AG09319 (cell line): Measurements from ENCODE around the gene ALCAM.

Experiments
- DNase-seq: peaks from one replicate; pipeline ENCODE4 v3.0.0-alpha.2; 2010; ENCODE audit warnings: low read depth; ENCODE audit errors: extremely low read depth
- TF ChIP-seq, protein P1 (sequence below): IDR thresholded peaks from 2 replicates; pipeline ENCODE4 v1.5.1; 2011; ENCODE audit warnings: low read depth, mild to moderate bottlenecking, inconsistent platforms, low read length, moderate library complexity

The ALCAM gene

GRCh38 chr3:105349684-105350387 is 16.9 kb upstream of the ALCAM start:
- no peak for DNase-seq
- TF ChIP-seq, protein P1, sequence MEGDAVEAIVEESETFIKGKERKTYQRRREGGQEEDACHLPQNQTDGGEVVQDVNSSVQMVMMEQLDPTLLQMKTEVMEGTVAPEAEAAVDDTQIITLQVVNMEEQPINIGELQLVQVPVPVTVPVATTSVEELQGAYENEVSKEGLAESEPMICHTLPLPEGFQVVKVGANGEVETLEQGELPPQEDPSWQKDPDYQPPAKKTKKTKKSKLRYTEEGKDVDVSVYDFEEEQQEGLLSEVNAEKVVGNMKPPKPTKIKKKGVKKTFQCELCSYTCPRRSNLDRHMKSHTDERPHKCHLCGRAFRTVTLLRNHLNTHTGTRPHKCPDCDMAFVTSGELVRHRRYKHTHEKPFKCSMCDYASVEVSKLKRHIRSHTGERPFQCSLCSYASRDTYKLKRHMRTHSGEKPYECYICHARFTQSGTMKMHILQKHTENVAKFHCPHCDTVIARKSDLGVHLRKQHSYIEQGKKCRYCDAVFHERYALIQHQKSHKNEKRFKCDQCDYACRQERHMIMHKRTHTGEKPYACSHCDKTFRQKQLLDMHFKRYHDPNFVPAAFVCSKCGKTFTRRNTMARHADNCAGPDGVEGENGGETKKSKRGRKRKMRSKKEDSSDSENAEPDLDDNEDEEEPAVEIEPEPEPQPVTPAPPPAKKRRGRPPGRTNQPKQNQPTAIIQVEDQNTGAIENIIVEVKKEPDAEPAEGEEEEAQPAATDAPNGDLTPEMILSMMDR: no peak

GRCh38 chr3:105351821-105352220 is 14.9 kb upstream of the ALCAM start:
- TF ChIP-seq, protein P1: no peak
- DNase-seq: no peak

DNA sequence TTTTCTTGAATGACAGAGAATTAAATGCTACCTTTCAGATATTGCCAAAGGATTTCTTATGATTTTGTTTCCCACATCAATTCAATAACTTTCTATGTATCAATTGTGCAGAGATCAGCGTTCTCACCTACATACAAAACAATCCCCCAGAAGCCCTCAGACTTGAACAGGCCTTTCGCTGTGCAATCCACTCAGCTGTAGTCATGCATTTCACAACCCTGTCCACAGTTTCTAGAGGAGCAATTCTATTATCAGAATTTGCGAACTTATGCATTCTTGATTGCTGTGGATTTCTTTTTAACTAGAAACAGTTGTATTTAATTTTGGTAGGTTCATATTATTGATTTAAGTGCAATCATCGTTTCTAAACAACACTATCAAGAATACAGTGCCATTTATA is 13.7 kb upstream of the ALCAM start:
- TF ChIP-seq, protein P1: no peak
- DNase-seq: no peak

DNA sequence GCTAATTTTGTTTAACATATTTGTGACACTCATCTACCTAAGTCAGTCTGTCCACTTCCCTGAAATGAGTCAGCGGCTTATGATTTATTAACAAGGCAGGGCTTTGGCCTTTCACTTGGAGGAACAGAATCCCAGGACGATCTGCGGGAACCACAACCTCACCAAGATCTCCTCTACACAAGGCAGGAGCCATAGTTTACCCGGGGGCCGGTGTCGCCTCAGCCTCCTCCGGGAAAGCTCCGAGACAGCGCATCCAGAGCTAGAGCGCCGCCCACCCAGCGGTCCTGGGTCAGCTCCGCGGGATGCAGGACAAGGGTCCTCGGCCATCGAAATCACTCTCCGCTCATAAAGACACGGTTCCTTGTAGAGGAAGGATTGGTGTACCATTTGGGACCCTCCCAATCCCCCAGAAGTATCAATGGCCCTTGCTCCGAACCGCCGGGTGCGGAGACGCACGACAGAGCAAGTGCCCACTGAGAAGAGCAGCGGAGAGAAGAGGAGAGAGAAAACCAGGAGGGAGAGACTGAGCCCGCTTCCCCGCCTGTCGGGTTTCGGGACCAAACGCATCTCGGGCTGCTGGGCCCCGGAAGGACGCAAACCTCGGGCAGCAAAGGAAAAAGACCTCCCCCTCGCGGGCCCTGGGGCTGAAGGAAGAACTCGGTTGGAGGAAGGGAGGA is 13.1 kb upstream of the ALCAM start:
- TF ChIP-seq, protein P1: no peak; the same call in 1 of the 2 replicates
- no peak for DNase-seq

DNA sequence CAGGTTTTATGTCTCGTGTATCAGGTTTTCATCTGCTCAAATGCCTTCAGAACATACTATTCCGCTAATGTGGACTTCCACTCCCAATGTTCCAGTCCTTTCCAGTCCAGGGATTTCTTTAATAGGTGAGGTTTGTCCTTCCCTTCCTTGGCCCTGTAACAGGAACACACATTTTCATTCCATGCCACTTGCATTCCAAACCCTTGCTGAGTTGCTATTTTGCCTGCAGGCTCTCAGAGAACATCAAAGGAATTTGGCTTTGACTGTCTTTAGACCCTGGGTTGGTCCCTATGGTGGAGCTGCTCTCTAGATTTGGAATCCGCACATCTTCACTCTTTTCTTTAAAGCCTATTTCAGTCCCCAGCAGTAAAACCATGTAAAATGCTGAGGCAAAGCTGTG is 12.3 kb upstream of the ALCAM start:
- no peak for DNase-seq
- TF ChIP-seq, protein P1: no peak

- no peak for DNase-seq
Observed at GRCh38 chr3:105355408-105356061, 11.2 kb upstream of the ALCAM start.

More at GRCh38 chr3:105355408-105356061, 11.2 kb upstream of the ALCAM start:
- TF ChIP-seq, protein P1: no peak
